ENCODE results near the gene ANKDD1A. TPM values are rescaled to one million over a fixed set of nuclear protein-coding genes. Genes with fewer than 3 reads are reported as not detected.

ANKDD1A gene
- total RNA-seq, 1 experiment from 2014 or later: 0.16 TPM

GRCh38 chr15:65004993-65005392, 93.3 kb downstream of the ANKDD1A start:
- ChIA-PET CTCF (interaction anchor here (0.6 to 1.0 kb wide), 3 partner anchors 9 to 18 kb away, joined by 3 to 4 read pairs (median 4); no protein-coding TSS in a partner anchor), POLR2A (interaction anchor here (0.9 to 1.2 kb wide), 2 partner anchors 10 to 15 kb away, joined by 3 read pairs; no protein-coding TSS in a partner anchor)
- Mint-ChIP-seq H3K4me3 (ENCODE audit: unreplicated experiment) (no peak overlapping the region), H3K4me1 (ENCODE audit: insufficient read depth, unreplicated experiment) (no peaks in the 10 kb centered on the region), H3K27me3 (ENCODE audit: insufficient read depth, unreplicated experiment) (no peaks in the 10 kb centered on the region), H3K9me3 (ENCODE audit: unreplicated experiment) (no peaks in the 10 kb centered on the region), H3K36me3 (ENCODE audit: insufficient read depth, unreplicated experiment) (peaks cover 50% of the 10 kb centered on the region), H3K27ac (ENCODE audit: low read depth, unreplicated experiment) (no peak overlapping the region)
- intact Hi-C loops (cut with micrococcal nuclease): no loop called here
- no peak for TF ChIP-seq CTCF (IDR thresholded peaks at IDR 0.05; ENCODE audit: unreplicated experiment)
- no peak for DNase-seq (ENCODE audit: unreplicated experiment)
- BruUV-seq (replicated peaks): no TSS peak

GRCh38 chr15:65006876-65007275, 95.2 kb downstream of the ANKDD1A start:
- no TSS peak for BruUV-seq (replicated peaks)
- no peak overlapping the region for H3K4me3 Mint-ChIP-seq (ENCODE audit: unreplicated experiment)
- TF ChIP-seq CTCF (IDR thresholded peaks at IDR 0.05; ENCODE audit: unreplicated experiment): no peak
- CTCF ChIA-PET: interaction anchor here (0.6 to 0.7 kb wide), 2 partner anchors 20 to 45 kb away, joined by 3 read pairs; no protein-coding TSS in a partner anchor
- H3K36me3 Mint-ChIP-seq (ENCODE audit: insufficient read depth, unreplicated experiment): peaks cover 58% of the 10 kb centered on the region
- H3K27me3 Mint-ChIP-seq (ENCODE audit: insufficient read depth, unreplicated experiment): no peaks in the 10 kb centered on the region
- intact Hi-C loops (cut with micrococcal nuclease): no loop called here
- no peak overlapping the region for H3K27ac Mint-ChIP-seq (ENCODE audit: low read depth, unreplicated experiment)
- H3K9me3 Mint-ChIP-seq (ENCODE audit: unreplicated experiment): no peaks in the 10 kb centered on the region
- H3K4me1 Mint-ChIP-seq (ENCODE audit: insufficient read depth, unreplicated experiment): no peaks in the 10 kb centered on the region
- no peak for DNase-seq (ENCODE audit: unreplicated experiment)
- POLR2A ChIA-PET: interaction anchor here (0.6 kb wide), 1 partner anchor 15 kb away, joined by 3 read pairs; no protein-coding TSS in a partner anchor

Other genes with a start within 250 kb of the ANKDD1A start
- gene RBPMS2, start 136.3 kb upstream of the ANKDD1A start, total RNA-seq (2022): 0.16 and 0.17 TPM in 2 replicates
- 8.1 and 13.4 TPM in 2 replicates for gene PIF1, start 86.3 kb upstream of the ANKDD1A start, total RNA-seq (2022)
- gene PLEKHO2, start 70.0 kb upstream of the ANKDD1A start, total RNA-seq (2022): 2.0 and 2.7 TPM in 2 replicates
- gene SPG21, start 78.0 kb downstream of the ANKDD1A start, total RNA-seq (2022): 63.1 and 70.4 TPM in 2 replicates
- gene MTFMT, start 117.7 kb downstream of the ANKDD1A start, total RNA-seq (2022): 14.9 and 15.9 TPM in 2 replicates
- not detected in 2 replicates for gene SLC51B, start 133.5 kb downstream of the ANKDD1A start, total RNA-seq (2022)
- not detected in 2 replicates for gene RASL12, start 156.1 kb downstream of the ANKDD1A start, total RNA-seq (2022)
- gene KBTBD13, start 164.8 kb downstream of the ANKDD1A start, total RNA-seq (2022): not detected in 2 replicates
- 3.0 and 3.5 TPM in 2 replicates for gene UBAP1L, start 203.3 kb downstream of the ANKDD1A start, total RNA-seq (2022)
- 26.3 and 31.0 TPM in 2 replicates for gene PDCD7, start 221.9 kb downstream of the ANKDD1A start, total RNA-seq (2022)

Measured in MCF 10A (cell line).